ENCODE measurements around the gene GAGE12C. TPM values are rescaled to one million over a fixed set of nuclear protein-coding genes. Genes with fewer than 3 reads are reported as not detected.
"Not testable (repeated sequence)": the region's sequence is repeated elsewhere in the genome, so short reads cannot be mapped to it uniquely, and the experiment has no call there.

GAGE12C gene, protein sequence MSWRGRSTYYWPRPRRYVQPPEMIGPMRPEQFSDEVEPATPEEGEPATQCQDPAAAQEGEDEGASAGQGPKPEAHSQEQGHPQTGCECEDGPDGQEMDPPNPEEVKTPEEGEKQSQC
- total RNA-seq = not detected

DNA sequence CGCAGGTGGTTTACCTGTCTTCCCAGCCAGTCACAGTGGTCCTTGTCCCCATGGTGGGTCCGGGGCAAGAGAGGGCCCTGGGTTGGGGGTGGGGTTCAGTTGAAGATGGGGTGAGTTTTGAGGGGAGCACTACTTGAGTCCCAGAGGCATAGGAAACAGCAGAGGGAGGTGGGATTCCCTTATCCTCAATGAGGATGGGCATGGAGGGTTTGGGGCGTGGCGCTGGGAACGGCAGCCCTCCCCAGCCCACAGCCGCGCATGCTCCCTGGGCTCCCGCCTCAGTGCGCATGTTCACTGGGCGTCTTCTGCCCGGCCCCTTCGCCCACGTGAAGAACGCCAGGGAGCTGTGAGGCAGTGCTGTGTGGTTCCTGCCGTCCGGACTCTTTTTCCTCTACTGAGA lies at the start of gene GAGE12C:
Gene GAGE12C (plus strand): TSS at position 301 of the 400 bp plus-strand sequence. CDS start 1,155 bp downstream, outside the sequence.
- ATAC-seq (replicated peaks in 6 of 8); H3K27ac ChIP-seq; in situ Hi-C loops (cut with MboI; ENCODE audit: low pct_unique_long_range_greater_than_20kb in 2 of 9, low sequenced_read_pairs in 9 of 9, unreplicated experiment in 9 of 9); H3K4me3 ChIP-seq; H3K4me1 ChIP-seq (replicated peaks in 1 of 2): not testable (repeated sequence)
- no CpG with 5 or more reads among the region's 16 CpGs for WGBS, 10 experiments

DNA sequence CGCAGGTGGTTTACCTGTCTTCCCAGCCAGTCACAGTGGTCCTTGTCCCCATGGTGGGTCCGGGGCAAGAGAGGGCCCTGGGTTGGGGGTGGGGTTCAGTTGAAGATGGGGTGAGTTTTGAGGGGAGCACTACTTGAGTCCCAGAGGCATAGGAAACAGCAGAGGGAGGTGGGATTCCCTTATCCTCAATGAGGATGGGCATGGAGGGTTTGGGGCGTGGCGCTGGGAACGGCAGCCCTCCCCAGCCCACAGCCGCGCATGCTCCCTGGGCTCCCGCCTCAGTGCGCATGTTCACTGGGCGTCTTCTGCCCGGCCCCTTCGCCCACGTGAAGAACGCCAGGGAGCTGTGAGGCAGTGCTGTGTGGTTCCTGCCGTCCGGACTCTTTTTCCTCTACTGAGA lies 9.5 kb downstream of the GAGE12C start, which contains the start of gene GAGE12D:
Gene GAGE12D (plus strand): TSS at position 301 of the 400 bp plus-strand sequence. CDS start 1,155 bp downstream, outside the sequence.
- H3K4me1 ChIP-seq (replicated peaks in 1 of 2); ATAC-seq (replicated peaks in 6 of 8); H3K27ac ChIP-seq; H3K4me3 ChIP-seq; in situ Hi-C loops (cut with MboI; ENCODE audit: low pct_unique_long_range_greater_than_20kb in 2 of 9, low sequenced_read_pairs in 9 of 9, unreplicated experiment in 9 of 9): not testable (repeated sequence)
- WGBS, 10 experiments = no CpG with 5 or more reads among the region's 16 CpGs

DNA sequence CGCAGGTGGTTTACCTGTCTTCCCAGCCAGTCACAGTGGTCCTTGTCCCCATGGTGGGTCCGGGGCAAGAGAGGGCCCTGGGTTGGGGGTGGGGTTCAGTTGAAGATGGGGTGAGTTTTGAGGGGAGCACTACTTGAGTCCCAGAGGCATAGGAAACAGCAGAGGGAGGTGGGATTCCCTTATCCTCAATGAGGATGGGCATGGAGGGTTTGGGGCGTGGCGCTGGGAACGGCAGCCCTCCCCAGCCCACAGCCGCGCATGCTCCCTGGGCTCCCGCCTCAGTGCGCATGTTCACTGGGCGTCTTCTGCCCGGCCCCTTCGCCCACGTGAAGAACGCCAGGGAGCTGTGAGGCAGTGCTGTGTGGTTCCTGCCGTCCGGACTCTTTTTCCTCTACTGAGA lies 19.0 kb downstream of the GAGE12C start, which contains the start of gene GAGE12E:
Gene GAGE12E (plus strand): TSS at position 301 of the 400 bp plus-strand sequence. CDS start 1,155 bp downstream, outside the sequence.
- ATAC-seq (replicated peaks in 6 of 8); in situ Hi-C loops (cut with MboI; ENCODE audit: low pct_unique_long_range_greater_than_20kb in 2 of 9, low sequenced_read_pairs in 9 of 9, unreplicated experiment in 9 of 9): not testable (repeated sequence)

DNA sequence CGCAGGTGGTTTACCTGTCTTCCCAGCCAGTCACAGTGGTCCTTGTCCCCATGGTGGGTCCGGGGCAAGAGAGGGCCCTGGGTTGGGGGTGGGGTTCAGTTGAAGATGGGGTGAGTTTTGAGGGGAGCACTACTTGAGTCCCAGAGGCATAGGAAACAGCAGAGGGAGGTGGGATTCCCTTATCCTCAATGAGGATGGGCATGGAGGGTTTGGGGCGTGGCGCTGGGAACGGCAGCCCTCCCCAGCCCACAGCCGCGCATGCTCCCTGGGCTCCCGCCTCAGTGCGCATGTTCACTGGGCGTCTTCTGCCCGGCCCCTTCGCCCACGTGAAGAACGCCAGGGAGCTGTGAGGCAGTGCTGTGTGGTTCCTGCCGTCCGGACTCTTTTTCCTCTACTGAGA lies 28.6 kb downstream of the GAGE12C start, which contains the start of gene GAGE12F:
Gene GAGE12F (plus strand): TSS at position 301 of the 400 bp plus-strand sequence. CDS start 1,155 bp downstream, outside the sequence.
- in situ Hi-C loops (cut with MboI; ENCODE audit: low pct_unique_long_range_greater_than_20kb in 2 of 9, low sequenced_read_pairs in 9 of 9, unreplicated experiment in 9 of 9); H3K4me3 ChIP-seq; ATAC-seq (replicated peaks in 6 of 8); H3K27ac ChIP-seq; H3K4me1 ChIP-seq (replicated peaks in 1 of 2): not testable (repeated sequence)
- no CpG with 5 or more reads among the region's 16 CpGs for WGBS, 10 experiments

More for the DNA sequence above, 19.0 kb downstream of the GAGE12C start, which contains the start of gene GAGE12E:
- WGBS, 10 experiments = no CpG with 5 or more reads among the region's 16 CpGs
- not testable (repeated sequence) for H3K4me3 ChIP-seq; H3K4me1 ChIP-seq (replicated peaks in 1 of 2); H3K27ac ChIP-seq

DNA sequence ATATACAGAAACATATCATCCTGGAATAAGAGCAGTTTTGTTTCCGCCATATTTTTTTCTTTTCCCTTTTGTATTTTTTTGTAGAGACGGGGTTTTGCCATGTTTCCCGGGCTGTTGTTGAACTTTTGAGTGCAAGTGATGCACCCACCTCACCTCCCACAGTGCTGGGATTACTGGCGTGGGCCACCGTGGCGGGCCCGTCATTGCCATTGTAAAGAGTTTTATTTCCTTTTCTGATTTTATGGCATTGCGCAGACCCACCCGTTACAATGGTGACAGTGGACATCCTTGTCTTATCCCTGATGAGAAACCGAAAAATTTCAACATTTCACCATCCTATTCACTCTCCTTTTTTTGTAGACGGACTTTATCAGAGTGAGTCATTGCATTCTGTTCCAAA lies 36.8 kb downstream of the GAGE12C start:
- H3K4me1 ChIP-seq (replicated peaks in 1 of 2); in situ Hi-C loops (cut with MboI; ENCODE audit: low pct_unique_long_range_greater_than_20kb in 2 of 9, low sequenced_read_pairs in 9 of 9, unreplicated experiment in 9 of 9); H3K4me3 ChIP-seq; H3K27ac ChIP-seq; ATAC-seq (replicated peaks in 6 of 8): not testable (repeated sequence)
- no CpG with 5 or more reads among the region's 11 CpGs for WGBS, 10 experiments

DNA sequence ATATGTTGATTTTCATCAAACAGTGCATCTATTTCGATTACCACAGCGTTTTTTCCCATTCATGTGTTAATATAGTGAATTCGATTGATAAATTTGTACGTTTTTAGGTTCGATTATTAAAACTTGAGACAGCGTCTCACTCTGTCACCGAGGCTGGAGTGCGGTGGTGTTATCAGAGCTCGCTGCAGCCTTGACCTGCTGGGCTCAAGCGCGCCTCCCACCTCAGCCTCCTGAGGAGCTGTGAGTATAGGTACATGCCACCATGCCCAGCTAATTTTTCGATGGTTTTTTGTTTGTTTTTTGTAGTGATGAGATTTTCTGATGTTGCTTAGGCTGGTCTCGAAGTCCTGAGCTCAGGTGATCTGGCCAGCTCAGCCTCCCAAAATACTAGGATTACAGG lies 37.2 kb downstream of the GAGE12C start:
- H3K4me3 ChIP-seq; ATAC-seq (replicated peaks in 6 of 8); in situ Hi-C loops (cut with MboI; ENCODE audit: low pct_unique_long_range_greater_than_20kb in 2 of 9, low sequenced_read_pairs in 9 of 9, unreplicated experiment in 9 of 9); H3K4me1 ChIP-seq (replicated peaks in 1 of 2); H3K27ac ChIP-seq: not testable (repeated sequence)
- WGBS, 10 experiments = no CpG with 5 or more reads among the region's 13 CpGs

DNA sequence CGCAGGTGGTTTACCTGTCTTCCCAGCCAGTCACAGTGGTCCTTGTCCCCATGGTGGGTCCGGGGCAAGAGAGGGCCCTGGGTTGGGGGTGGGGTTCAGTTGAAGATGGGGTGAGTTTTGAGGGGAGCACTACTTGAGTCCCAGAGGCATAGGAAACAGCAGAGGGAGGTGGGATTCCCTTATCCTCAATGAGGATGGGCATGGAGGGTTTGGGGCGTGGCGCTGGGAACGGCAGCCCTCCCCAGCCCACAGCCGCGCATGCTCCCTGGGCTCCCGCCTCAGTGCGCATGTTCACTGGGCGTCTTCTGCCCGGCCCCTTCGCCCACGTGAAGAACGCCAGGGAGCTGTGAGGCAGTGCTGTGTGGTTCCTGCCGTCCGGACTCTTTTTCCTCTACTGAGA lies 38.1 kb downstream of the GAGE12C start, which contains the start of gene GAGE12G:
Gene GAGE12G (plus strand): TSS at position 301 of the 400 bp plus-strand sequence. CDS start 1,155 bp downstream, outside the sequence.
- in situ Hi-C loops (cut with MboI; ENCODE audit: low pct_unique_long_range_greater_than_20kb in 2 of 9, low sequenced_read_pairs in 9 of 9, unreplicated experiment in 9 of 9); H3K4me1 ChIP-seq (replicated peaks in 1 of 2); H3K4me3 ChIP-seq; H3K27ac ChIP-seq; ATAC-seq (replicated peaks in 6 of 8): not testable (repeated sequence)
- no CpG with 5 or more reads among the region's 16 CpGs for WGBS, 10 experiments

DNA sequence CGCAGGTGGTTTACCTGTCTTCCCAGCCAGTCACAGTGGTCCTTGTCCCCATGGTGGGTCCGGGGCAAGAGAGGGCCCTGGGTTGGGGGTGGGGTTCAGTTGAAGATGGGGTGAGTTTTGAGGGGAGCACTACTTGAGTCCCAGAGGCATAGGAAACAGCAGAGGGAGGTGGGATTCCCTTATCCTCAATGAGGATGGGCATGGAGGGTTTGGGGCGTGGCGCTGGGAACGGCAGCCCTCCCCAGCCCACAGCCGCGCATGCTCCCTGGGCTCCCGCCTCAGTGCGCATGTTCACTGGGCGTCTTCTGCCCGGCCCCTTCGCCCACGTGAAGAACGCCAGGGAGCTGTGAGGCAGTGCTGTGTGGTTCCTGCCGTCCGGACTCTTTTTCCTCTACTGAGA lies 47.7 kb downstream of the GAGE12C start, which contains the start of gene GAGE12H:
Gene GAGE12H (plus strand): TSS at position 301 of the 400 bp plus-strand sequence. CDS start 1,155 bp downstream, outside the sequence.
- in situ Hi-C loops (cut with MboI; ENCODE audit: low pct_unique_long_range_greater_than_20kb in 2 of 9, low sequenced_read_pairs in 9 of 9, unreplicated experiment in 9 of 9); ATAC-seq (replicated peaks in 6 of 8): not testable (repeated sequence)

More for the DNA sequence above, 47.7 kb downstream of the GAGE12C start, which contains the start of gene GAGE12H:
- H3K4me3 ChIP-seq; H3K27ac ChIP-seq; H3K4me1 ChIP-seq (replicated peaks in 1 of 2): not testable (repeated sequence)
- WGBS, 10 experiments = no CpG with 5 or more reads among the region's 16 CpGs

Other genes starting within 250 kb of the GAGE12C start
- gene GAGE10, start 228.5 kb upstream of the GAGE12C start, total RNA-seq = not detected
- not detected for gene GAGE12J, start 210.1 kb upstream of the GAGE12C start, total RNA-seq
- gene GAGE13, start 200.6 kb upstream of the GAGE12C start, total RNA-seq = not detected
- gene GAGE12D, start 9.6 kb downstream of the GAGE12C start, total RNA-seq = not detected
- gene GAGE12E, start 19.1 kb downstream of the GAGE12C start, total RNA-seq = not detected
- not detected for gene GAGE12F, start 28.7 kb downstream of the GAGE12C start, total RNA-seq
- not detected for gene GAGE12G, start 38.2 kb downstream of the GAGE12C start, total RNA-seq
- gene GAGE12H, start 47.8 kb downstream of the GAGE12C start, total RNA-seq = not detected
- not detected for gene GAGE2A, start 57.3 kb downstream of the GAGE12C start, total RNA-seq
- under 1 TPM in 1 of 8 experiments, not detected in 7; 0.24 TPM for gene GAGE1, start 66.8 kb downstream of the GAGE12C start, total RNA-seq
- gene PAGE1, start 163.8 kb downstream of the GAGE12C start, total RNA-seq = not detected